H1 (cell line): ENCODE results near the gene RBM44. TPM values are rescaled to one million over a fixed set of nuclear protein-coding genes. Genes with fewer than 3 reads are reported as not detected.

Source experiments
- CBX5 ChIP-seq: fragments of 300-800, 300-1000 bp; sonication (generic); IDR thresholded peaks from 2 replicates; pipeline ENCODE4 v1.7.1; 2016; ENCODE audit warnings: antibody characterized with exemption, low read length, low read depth
- CHD1 ChIP-seq: IDR thresholded peaks from 2 replicates; pipeline ENCODE4 v1.6.1; 2012; ENCODE audit warnings: low read depth, low read length, improper control_type of control experiment
- CTBP2 ChIP-seq: IDR thresholded peaks from 2 replicates; pipeline ENCODE4 v1.7.0; 2011; ENCODE audit warnings: borderline replicate concordance, mild to moderate bottlenecking, moderate library complexity, mixed read lengths, low read length; ENCODE audit not compliant: insufficient read depth, insufficient read length
- polyA plus RNA-seq, 7 experiments: library from polyadenylated mRNA; depleted of rRNA in 3 of 7; stranded (reverse) in 5 of 7; unstranded in 2 of 7; fragments of >200 nt in 5 of 7; fragments of 200-250 nt in 2 of 7; gene quantifications; 1 replicate in 5 of 7; 2 replicates in 1 of 7; 4 replicates in 1 of 7; pipeline versions ENCODE4 v1.2.1 to v1.2.3, GENCODE V29; 2011 to 2013; ENCODE audit warnings: missing spikeins in 2 of 7, mixed read lengths in 2 of 7
- total RNA-seq: library from RNA; stranded (reverse); fragmentation: NEBNext Ultra II Directional; extraction: Animal tissue kit (Norgen Biotek cat#: 25700); gene quantifications from 2 replicates; pipeline ENCODE4 v1.2.1, GENCODE V29; 2021

Gene RBM44
- total and polyA plus RNA-seq, 2 of the 8 experiments (the other 6 are each of a cell fraction or from before 2014, with no cell fraction given) = 0.12 to 0.43 TPM

- TF ChIP-seq CTBP2 (no peak), CBX5 (no peak), CHD1 (no peak)
Measured at GRCh38 chr2:237865623-237866041, 67.1 kb downstream of the RBM44 start (continued).
